Upper lobe of left lung (tissue), 6 donors: Measurements from ENCODE around the gene OTX2. TPM values are rescaled to one million over a fixed set of nuclear protein-coding genes. Genes with fewer than 3 reads are reported as not detected.

Source experiments
- ATAC-seq, 2 donors: fragments of 200-7000 bp; cut with Tn5 transposase; one replicate each; pipeline ENCODE4 v1.9.1; 2022; ENCODE audit warnings: mild to moderate bottlenecking in 2 of 2, moderate library complexity in 2 of 2; ENCODE audit not compliant: low FRiP score in 2 of 2
- DNase-seq, 2 donors: peaks; one replicate each; pipeline ENCODE4 v3.0.0-alpha.2; 2019 to 2020
- H3K27ac ChIP-seq, 4 donors: fragments of 200-600 bp; sonication (generic); one replicate each; pipeline ENCODE4 v1.5.1; 2016 to 2019
- H3K27me3 ChIP-seq, 4 donors: fragments of 200-600 bp; sonication (generic); one replicate each; pipeline ENCODE4 v1.5.1; 2017 to 2019
- H3K36me3 ChIP-seq, 4 donors: fragments of 200-600 bp; sonication (generic); one replicate each; pipeline ENCODE4 v1.5.1; 2016 to 2019
- H3K4me1 ChIP-seq, 4 donors: fragments of 200-600 bp; sonication (generic); one replicate each; pipeline ENCODE4 v1.5.1; 2018 to 2019
- H3K4me3 ChIP-seq, 4 donors: fragments of 200-600 bp; sonication (generic); one replicate each; pipeline ENCODE4 v1.5.1; 2017 to 2019; ENCODE audit warnings: mild to moderate bottlenecking in 2 of 4, moderate library complexity in 1 of 4
- H3K9me3 ChIP-seq, 4 donors: fragments of 200-600 bp; sonication (generic); one replicate each; pipeline ENCODE4 v1.5.1; 2018 to 2019
- EP300 ChIP-seq, 4 donors: sonication (generic); formaldehyde crosslinking; IDR thresholded peaks; one replicate each; pipeline ENCODE4 v1.5.1; 2017; ENCODE audit warnings: antibody characterized with exemption in 4 of 4, control low read depth in 2 of 4
- POLR2A ChIP-seq, 4 donors: fragments of 450-650 bp; IDR thresholded peaks; one replicate each; pipeline ENCODE4 v1.5.1; 2016 to 2017; ENCODE audit warnings: antibody characterized with exemption in 4 of 4, mild to moderate bottlenecking in 2 of 4
- POLR2AphosphoS5 ChIP-seq, 2 donors: sonication (generic); formaldehyde crosslinking; IDR thresholded peaks; one replicate each; pipeline ENCODE4 v1.5.1; 2017; ENCODE audit warnings: antibody characterized with exemption in 2 of 2
- WGBS, 2 donors: methylation state at CpG; one replicate each; pipeline ENCODE4 v1.1.5; 2017 to 2018; 5-methylcytosine and 5-hydroxymethylcytosine counted together
- total RNA-seq, 6 donors: library from RNA; depleted of rRNA in 4 of 6; stranded (reverse); fragments of >200 nt in 4 of 6; gene quantifications; one replicate each; pipeline versions ENCODE4 v1.1.0 to v1.2.1, GENCODE V29; 2016 to 2021
- TF ChIP-seq, protein P1 (sequence below), 6 experiments: fragments of 450-650 bp in 4 of 6; fragments of 200-600 bp in 2 of 6; sonication (generic) in 2 of 6; IDR thresholded peaks; one replicate each; pipeline ENCODE4 v1.5.1; 2016 to 2019; ENCODE audit warnings: antibody characterized with exemption in 6 of 6
- donor health status: DM: no; HTN: no; CAD: no; lungs with moderate emphysema.
- donor health status: DM: no; HTN: yes; CAD: no; lungs with severe emphysema.

OTX2 gene
- total RNA-seq, 6 donors from 2014 or later = not detected

DNA sequence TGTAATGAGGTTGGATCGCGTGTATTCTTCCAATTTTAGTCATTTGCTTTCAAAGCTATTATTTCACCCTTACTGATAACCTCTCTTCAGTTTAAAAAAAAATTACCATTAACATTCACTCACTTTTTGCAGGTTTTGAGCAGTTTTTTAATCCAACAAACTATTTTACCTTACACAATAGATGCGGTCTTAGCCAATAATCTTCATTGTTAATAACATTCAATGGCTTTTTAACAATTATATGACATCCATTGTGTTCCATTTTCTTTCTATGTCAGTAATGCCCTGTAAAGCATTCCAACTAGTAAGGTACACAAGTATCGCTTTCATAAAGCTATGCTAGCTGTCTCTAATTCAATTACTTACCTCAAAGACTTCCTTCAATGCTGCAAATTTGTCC lies 18.9 kb upstream of the OTX2 start:
- WGBS, 2 donors = 90% methylated on average over 4 of the region's 4 CpGs
- H3K27me3 ChIP-seq = no peaks in the 10 kb centered on the region
- no peaks in the 10 kb centered on the region for H3K4me1 ChIP-seq

DNA sequence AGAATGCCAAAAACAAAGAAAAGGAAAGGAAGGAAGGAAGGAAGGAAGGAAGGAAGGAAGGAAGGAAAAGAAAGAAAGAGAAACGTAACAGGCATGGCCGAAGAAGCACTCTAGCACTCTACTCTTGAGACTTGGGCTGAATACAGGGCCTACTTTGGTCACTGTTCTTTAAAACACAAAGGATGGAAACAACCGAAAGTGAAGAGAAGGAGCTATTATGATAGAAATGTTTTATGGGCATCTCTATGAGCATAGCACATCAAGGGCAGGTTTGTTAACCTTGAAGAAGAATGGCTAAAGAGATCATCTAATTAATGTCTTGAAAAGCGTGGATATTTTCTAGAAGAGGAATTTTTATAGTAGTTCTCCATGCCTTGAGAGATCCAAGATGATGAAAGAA lies 15.9 kb upstream of the OTX2 start:
- Histone ChIP-seq H3K9me3 (no peaks in the 10 kb centered on the region), H3K27ac (no peak overlapping the region), H3K27me3 (no peaks in the 10 kb centered on the region), H3K4me1 (no peaks in the 10 kb centered on the region), H3K4me3 (no peak overlapping the region), H3K36me3 (no peaks in the 10 kb centered on the region)
- ATAC-seq (no peak), DNase-seq (no peak)
- 68 to 73% methylated on average over 4 of the region's 4 CpGs for WGBS, 2 donors
- no peak for TF ChIP-seq POLR2A (IDR thresholded peaks at IDR 0.05)
- TF ChIP-seq, protein P1, sequence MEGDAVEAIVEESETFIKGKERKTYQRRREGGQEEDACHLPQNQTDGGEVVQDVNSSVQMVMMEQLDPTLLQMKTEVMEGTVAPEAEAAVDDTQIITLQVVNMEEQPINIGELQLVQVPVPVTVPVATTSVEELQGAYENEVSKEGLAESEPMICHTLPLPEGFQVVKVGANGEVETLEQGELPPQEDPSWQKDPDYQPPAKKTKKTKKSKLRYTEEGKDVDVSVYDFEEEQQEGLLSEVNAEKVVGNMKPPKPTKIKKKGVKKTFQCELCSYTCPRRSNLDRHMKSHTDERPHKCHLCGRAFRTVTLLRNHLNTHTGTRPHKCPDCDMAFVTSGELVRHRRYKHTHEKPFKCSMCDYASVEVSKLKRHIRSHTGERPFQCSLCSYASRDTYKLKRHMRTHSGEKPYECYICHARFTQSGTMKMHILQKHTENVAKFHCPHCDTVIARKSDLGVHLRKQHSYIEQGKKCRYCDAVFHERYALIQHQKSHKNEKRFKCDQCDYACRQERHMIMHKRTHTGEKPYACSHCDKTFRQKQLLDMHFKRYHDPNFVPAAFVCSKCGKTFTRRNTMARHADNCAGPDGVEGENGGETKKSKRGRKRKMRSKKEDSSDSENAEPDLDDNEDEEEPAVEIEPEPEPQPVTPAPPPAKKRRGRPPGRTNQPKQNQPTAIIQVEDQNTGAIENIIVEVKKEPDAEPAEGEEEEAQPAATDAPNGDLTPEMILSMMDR (IDR thresholded peaks at IDR 0.05) = no peak
- TF ChIP-seq EP300 (IDR thresholded peaks at IDR 0.05) = no peak
- no peak for TF ChIP-seq POLR2AphosphoS5 (IDR thresholded peaks at IDR 0.05)

More for the DNA sequence above, 18.9 kb upstream of the OTX2 start:
- Histone ChIP-seq H3K4me3 (no peak overlapping the region), H3K36me3 (no peaks in the 10 kb centered on the region), H3K9me3 (no peaks in the 10 kb centered on the region), H3K27ac (no peak overlapping the region)
- ATAC-seq = no peak
- TF ChIP-seq POLR2AphosphoS5 (IDR thresholded peaks at IDR 0.05) (no peak), POLR2A (IDR thresholded peaks at IDR 0.05) (no peak), EP300 (IDR thresholded peaks at IDR 0.05) (no peak)
- TF ChIP-seq, protein P1 (IDR thresholded peaks at IDR 0.05) = no peak
- no peak for DNase-seq

DNA sequence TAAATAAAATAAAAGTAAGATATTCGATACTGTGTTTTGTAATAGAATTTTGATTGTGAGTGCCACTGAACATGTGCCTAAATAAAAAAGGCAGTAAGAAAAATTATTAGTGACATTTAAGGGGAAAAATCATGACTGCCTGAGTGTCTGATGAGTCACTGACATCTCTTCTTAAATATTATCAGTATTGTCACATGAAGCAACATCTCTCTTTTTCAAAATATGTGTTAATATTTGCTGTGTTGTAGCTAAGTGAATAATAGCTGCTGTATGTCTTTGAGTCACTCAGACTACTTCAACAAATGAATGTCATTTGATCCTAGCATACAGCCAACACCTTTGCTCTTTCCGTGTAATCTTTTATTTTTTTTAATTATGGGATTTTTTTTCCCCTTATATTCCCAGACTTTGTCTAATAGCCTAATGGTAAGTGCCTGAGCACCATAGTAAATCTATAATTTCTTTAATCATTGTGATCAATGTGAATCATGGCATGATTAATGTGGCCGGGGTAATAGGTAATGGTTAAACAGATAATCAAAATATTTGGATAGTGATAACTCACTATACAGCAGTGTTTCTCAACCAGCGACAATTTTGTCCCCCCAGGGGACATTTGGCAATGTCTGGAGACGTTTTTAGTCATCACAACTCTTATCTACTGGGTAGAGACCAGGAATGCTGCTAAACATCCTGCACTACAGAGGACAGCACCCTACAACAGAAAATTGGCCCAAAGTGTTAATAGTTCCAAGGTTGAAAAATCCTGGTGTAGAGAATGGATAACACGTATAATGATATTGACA lies 11.7 kb upstream of the OTX2 start:
- H3K36me3 ChIP-seq = no peaks in the 10 kb centered on the region
- ATAC-seq (no peak), DNase-seq (no peak)
- H3K4me1 ChIP-seq = no peaks in the 10 kb centered on the region
- peaks cover 0 to 7% (median 3%) of the 10 kb centered on the region in 4 donors for H3K27me3 ChIP-seq
- H3K27ac ChIP-seq = no peak overlapping the region
- whole genome bisulfite sequencing, 2 donors = 55 to 56% methylated on average over 6 of the region's 6 CpGs
- TF ChIP-seq POLR2AphosphoS5 (IDR thresholded peaks at IDR 0.05) (no peak), POLR2A (IDR thresholded peaks at IDR 0.05) (no peak), EP300 (IDR thresholded peaks at IDR 0.05) (no peak)
- TF ChIP-seq, protein P1 (IDR thresholded peaks at IDR 0.05) = no peak
- H3K9me3 ChIP-seq = no peaks in the 10 kb centered on the region
- H3K4me3 ChIP-seq = no peak overlapping the region

DNA sequence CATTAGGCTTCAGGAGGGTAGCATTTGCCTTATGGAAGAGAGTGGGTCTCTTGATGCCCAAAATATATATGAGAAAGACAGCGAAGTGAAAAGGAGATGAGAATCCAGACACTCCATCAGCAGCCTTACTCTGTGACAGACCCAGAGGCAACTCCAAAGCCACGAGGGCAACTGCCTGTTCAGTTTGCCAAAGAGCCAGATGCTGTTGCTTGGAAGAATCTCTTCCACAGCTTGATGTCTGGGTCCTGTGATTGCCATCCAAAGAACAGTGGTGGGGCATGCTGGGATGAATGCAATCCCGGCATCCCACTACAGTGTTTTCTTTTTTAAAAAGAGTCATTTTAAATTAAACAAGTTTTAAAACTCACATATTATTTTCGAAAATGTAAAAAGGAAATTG lies 10.9 kb upstream of the OTX2 start:
- no peak overlapping the region for H3K4me3 ChIP-seq
- ATAC-seq = no peak
- TF ChIP-seq EP300 (IDR thresholded peaks at IDR 0.05) = no peak
- TF ChIP-seq, protein P1 (IDR thresholded peaks at IDR 0.05) = no peak
- no peak for TF ChIP-seq POLR2A (IDR thresholded peaks at IDR 0.05)
- TF ChIP-seq POLR2AphosphoS5 (IDR thresholded peaks at IDR 0.05) = no peak
- H3K27me3 ChIP-seq = peaks cover 0 to 15% (median 5%) of the 10 kb centered on the region in 4 donors
- H3K4me1 ChIP-seq = peaks cover 0 to 3% (median 0%) of the 10 kb centered on the region in 4 donors
- no peaks in the 10 kb centered on the region for H3K36me3 ChIP-seq
- H3K27ac ChIP-seq = no peak overlapping the region
- no peaks in the 10 kb centered on the region for H3K9me3 ChIP-seq
- no peak for DNase-seq
- 54 to 63% methylated on average over 4 of the region's 4 CpGs for WGBS, 2 donors
